Measurements from ENCODE around the gene KRT39. TPM values are rescaled to one million over a fixed set of nuclear protein-coding genes. Genes with fewer than 3 reads are reported as not detected.
A peak's percentile ranks its signal among the peaks of the same experiment; 100 is the strongest.

KRT39 gene
- total RNA-seq, 4 donors from 2014 or later = not detected

DNA sequence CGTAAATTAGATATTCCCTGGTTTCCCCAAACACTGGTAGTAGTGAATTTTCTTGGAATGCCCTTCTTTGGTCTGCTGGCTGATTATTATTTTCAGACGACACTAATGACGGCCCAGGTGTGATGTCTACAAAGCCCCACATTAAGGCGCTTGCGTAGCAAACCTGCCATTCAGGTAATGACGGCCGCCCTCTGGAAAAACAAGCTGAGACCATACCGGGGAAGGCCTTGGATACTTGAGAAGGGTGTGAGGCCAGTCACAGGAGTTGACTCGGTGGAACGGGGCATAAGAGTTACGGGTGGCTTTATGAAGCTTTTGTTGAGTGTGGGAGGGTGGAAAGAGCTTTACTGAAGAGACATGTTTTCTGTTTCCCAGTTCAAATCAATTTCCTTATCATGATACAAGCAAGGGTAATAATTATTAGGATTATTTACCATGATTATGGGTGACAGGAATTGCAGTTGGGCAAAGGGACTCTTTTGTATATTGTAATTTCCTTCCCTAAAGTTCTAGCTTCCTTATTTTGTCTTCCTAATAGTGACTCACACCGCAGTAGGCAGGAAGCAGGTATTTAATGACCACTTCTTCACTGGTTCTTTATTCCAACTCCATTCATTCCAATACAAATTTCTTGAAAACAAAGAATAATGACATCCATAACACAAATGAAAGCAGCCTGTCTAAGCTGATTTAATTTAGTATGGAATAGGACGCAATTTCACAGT, 54.1 kb downstream of the KRT39 start:
- TF ChIP-seq EP300 (IDR thresholded peaks at IDR 0.05) (no peak), POLR2A (IDR thresholded peaks at IDR 0.05) (no peak)
- TF ChIP-seq, protein P1, sequence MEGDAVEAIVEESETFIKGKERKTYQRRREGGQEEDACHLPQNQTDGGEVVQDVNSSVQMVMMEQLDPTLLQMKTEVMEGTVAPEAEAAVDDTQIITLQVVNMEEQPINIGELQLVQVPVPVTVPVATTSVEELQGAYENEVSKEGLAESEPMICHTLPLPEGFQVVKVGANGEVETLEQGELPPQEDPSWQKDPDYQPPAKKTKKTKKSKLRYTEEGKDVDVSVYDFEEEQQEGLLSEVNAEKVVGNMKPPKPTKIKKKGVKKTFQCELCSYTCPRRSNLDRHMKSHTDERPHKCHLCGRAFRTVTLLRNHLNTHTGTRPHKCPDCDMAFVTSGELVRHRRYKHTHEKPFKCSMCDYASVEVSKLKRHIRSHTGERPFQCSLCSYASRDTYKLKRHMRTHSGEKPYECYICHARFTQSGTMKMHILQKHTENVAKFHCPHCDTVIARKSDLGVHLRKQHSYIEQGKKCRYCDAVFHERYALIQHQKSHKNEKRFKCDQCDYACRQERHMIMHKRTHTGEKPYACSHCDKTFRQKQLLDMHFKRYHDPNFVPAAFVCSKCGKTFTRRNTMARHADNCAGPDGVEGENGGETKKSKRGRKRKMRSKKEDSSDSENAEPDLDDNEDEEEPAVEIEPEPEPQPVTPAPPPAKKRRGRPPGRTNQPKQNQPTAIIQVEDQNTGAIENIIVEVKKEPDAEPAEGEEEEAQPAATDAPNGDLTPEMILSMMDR (IDR thresholded peaks at IDR 0.05) = no peak
- H3K9me3 ChIP-seq = no peaks in the 10 kb centered on the region
- no peaks in the 10 kb centered on the region for H3K36me3 ChIP-seq
- 88 to 89% methylated on average over 13 of the region's 13 CpGs for WGBS, 2 donors
- no peak overlapping the region for H3K4me3 ChIP-seq
- no peaks in the 10 kb centered on the region for H3K27me3 ChIP-seq
- DNase-seq (ENCODE audit: low spot score in 2 of 2) = no peak
- H3K27ac ChIP-seq = no peak overlapping the region
- peaks cover 0 to 26% (median 5%) of the 10 kb centered on the region in 4 donors for H3K4me1 ChIP-seq

GRCh38 chr17:40910441-40910841, 56.3 kb downstream of the KRT39 start:
- TF ChIP-seq EP300 (IDR thresholded peaks at IDR 0.05) (no peak), POLR2A (IDR thresholded peaks at IDR 0.05) (no peak)
- TF ChIP-seq, protein P1 (IDR thresholded peaks at IDR 0.05) = no peak
- H3K27ac ChIP-seq = peak overlapping the region; percentile 19 to 78 (median 67)
- 23 to 28% methylated on average over 3 of the region's 3 CpGs for WGBS, 2 donors
- H3K27me3 ChIP-seq = no peaks in the 10 kb centered on the region
- no peak overlapping the region for H3K4me3 ChIP-seq
- peaks cover 0 to 26% (median 5%) of the 10 kb centered on the region in 4 donors for H3K4me1 ChIP-seq
- H3K36me3 ChIP-seq = no peaks in the 10 kb centered on the region
- H3K9me3 ChIP-seq = no peaks in the 10 kb centered on the region
- no peak for DNase-seq (ENCODE audit: low spot score in 2 of 2)

DNA sequence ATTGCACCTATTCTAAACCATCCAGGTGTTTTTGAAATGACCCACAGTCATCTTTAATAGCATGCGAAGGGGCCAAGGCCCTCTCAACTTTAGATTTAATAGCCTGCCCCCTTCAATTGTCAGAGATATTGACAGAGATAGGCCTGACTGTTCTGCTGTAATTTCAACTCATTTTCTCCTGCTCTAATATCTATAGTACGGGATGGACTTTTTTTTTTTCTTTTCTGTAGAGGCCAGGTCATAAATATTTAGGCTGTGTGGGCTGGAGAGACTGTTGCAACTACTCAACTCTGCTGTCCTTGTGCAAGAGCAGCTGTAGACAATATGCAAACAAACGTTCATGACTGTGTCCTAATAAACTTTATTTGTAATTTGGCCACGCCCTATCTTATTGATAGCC, 57.0 kb downstream of the KRT39 start:
- H3K9me3 ChIP-seq = no peaks in the 10 kb centered on the region
- H3K36me3 ChIP-seq = no peaks in the 10 kb centered on the region
- H3K4me3 ChIP-seq = no peak overlapping the region
- H3K27ac ChIP-seq = peak overlapping the region in 2 of 4 donors; percentile 75 to 78
- peaks cover 0 to 26% (median 5%) of the 10 kb centered on the region in 4 donors for H3K4me1 ChIP-seq
- DNase-seq (ENCODE audit: low spot score in 2 of 2) = no peak
- H3K27me3 ChIP-seq = no peaks in the 10 kb centered on the region
- WGBS, 2 donors = 41 to 43% methylated on average over 4 of the region's 4 CpGs
- TF ChIP-seq, protein P1 (IDR thresholded peaks at IDR 0.05) = no peak
- TF ChIP-seq POLR2A (IDR thresholded peaks at IDR 0.05) (no peak), EP300 (IDR thresholded peaks at IDR 0.05) (no peak)

DNA sequence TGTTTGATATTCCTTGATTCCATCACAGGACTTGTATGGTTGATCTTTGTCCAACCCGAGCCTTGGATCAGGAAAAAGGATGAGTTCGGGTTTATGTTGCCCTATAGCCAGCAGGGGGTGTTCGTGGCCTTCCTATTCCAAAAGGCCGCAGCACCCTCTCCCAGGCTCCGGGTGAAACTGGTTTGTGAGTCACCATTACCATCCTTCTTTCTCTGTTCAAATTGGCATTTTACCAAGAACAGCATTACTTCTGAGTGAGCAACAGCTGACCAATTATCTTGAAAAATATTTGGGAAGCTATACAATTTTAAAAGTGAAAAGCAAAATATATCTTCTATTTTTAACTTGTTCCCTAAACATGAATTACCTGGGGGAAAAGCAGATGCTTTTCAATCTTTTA, 57.4 kb downstream of the KRT39 start:
- peak; percentile 67 to 75 for DNase-seq (ENCODE audit: low spot score in 2 of 2)
- H3K27me3 ChIP-seq = no peaks in the 10 kb centered on the region
- peak in 1 of 2 donors; percentile 32 for TF ChIP-seq EP300 (IDR thresholded peaks at IDR 0.05)
- TF ChIP-seq, protein P1 (IDR thresholded peaks at IDR 0.05) = peak; percentile 60 to 87 (median 70)
- TF ChIP-seq POLR2A (IDR thresholded peaks at IDR 0.05) = no peak
- no peak overlapping the region for H3K4me3 ChIP-seq
- no peaks in the 10 kb centered on the region for H3K36me3 ChIP-seq
- peak overlapping the region in 2 of 4 donors; percentile 75 to 78 for H3K27ac ChIP-seq
- no peaks in the 10 kb centered on the region for H3K9me3 ChIP-seq
- 0% methylated on average over 5 of the region's 5 CpGs for WGBS, 2 donors
- peaks cover 0 to 26% (median 5%) of the 10 kb centered on the region in 4 donors for H3K4me1 ChIP-seq

Small RNA genes lying within 50 kb of the gene (small RNA-seq; reads per million reads assigned to genes)
- not detected for gene KRTAP3-4P

Other genes starting within 250 kb of the KRT39 start
- under 1 TPM in 3 of 4 donors, not detected in 1; 0.22 to 0.84 (median 0.39) TPM for gene KRT25, start 211.6 kb downstream of the KRT39 start, total RNA-seq
- not detected for gene KRT26, start 194.7 kb downstream of the KRT39 start, total RNA-seq
- gene KRT27, start 184.4 kb downstream of the KRT39 start, total RNA-seq = not detected
- not detected for gene KRT28, start 167.0 kb downstream of the KRT39 start, total RNA-seq
- 10 to 100 TPM in 3 of 4 donors, 1 to 10 TPM in 1; 8.0 to 13.4 (median 11.3) TPM for gene KRT10, start 144.3 kb downstream of the KRT39 start, total RNA-seq
- gene KRT12, start 99.7 kb downstream of the KRT39 start, total RNA-seq = not detected
- gene KRT20, start 81.7 kb downstream of the KRT39 start, total RNA-seq = not detected
- not detected for gene KRT23, start 29.3 kb downstream of the KRT39 start, total RNA-seq
- gene KRT40, start 17.4 kb upstream of the KRT39 start, total RNA-seq = not detected
- not detected for gene KRTAP3-3, start 27.2 kb upstream of the KRT39 start, total RNA-seq
- gene KRTAP3-2, start 33.0 kb upstream of the KRT39 start, total RNA-seq = not detected
- not detected for gene KRTAP3-1, start 42.2 kb upstream of the KRT39 start, total RNA-seq
- under 1 TPM in 1 of 4 donors, not detected in 3; 0.60 TPM for gene KRTAP1-5, start 60.3 kb upstream of the KRT39 start, total RNA-seq
- not detected for gene KRTAP1-4, start 63.2 kb upstream of the KRT39 start, total RNA-seq
- gene KRTAP1-3, start 67.9 kb upstream of the KRT39 start, total RNA-seq = not detected
- not detected for gene KRTAP1-1, start 74.5 kb upstream of the KRT39 start, total RNA-seq
- not detected for gene KRTAP2-1, start 80.4 kb upstream of the KRT39 start, total RNA-seq
- not detected for gene KRTAP2-2, start 88.3 kb upstream of the KRT39 start, total RNA-seq
- gene KRTAP2-3, start 93.2 kb upstream of the KRT39 start, total RNA-seq = not detected
- not detected for gene KRTAP2-4, start 98.9 kb upstream of the KRT39 start, total RNA-seq
- gene KRTAP4-7, start 117.2 kb upstream of the KRT39 start, total RNA-seq = not detected
- gene KRTAP4-8, start 131.2 kb upstream of the KRT39 start, total RNA-seq = not detected
- not detected for gene KRTAP4-16, start 135.3 kb upstream of the KRT39 start, total RNA-seq
- gene KRTAP4-9, start 138.4 kb upstream of the KRT39 start, total RNA-seq = not detected
- not detected for gene KRTAP4-11, start 151.4 kb upstream of the KRT39 start, total RNA-seq
- gene KRTAP4-12, start 157.2 kb upstream of the KRT39 start, total RNA-seq = not detected
- not detected for gene KRTAP4-6, start 173.6 kb upstream of the KRT39 start, total RNA-seq
- gene KRTAP4-5, start 182.9 kb upstream of the KRT39 start, total RNA-seq = not detected
- not detected for gene KRTAP4-4, start 193.8 kb upstream of the KRT39 start, total RNA-seq
- not detected for gene KRTAP4-3, start 201.3 kb upstream of the KRT39 start, total RNA-seq
- gene KRTAP4-2, start 211.3 kb upstream of the KRT39 start, total RNA-seq = not detected
- gene KRTAP4-1, start 218.0 kb upstream of the KRT39 start, total RNA-seq = not detected
- not detected for gene KRTAP9-1, start 222.9 kb upstream of the KRT39 start, total RNA-seq